Mesendoderm (in vitro differentiated cells): ENCODE results near the gene CPD.
"Not testable (repeated sequence)": the region's sequence is repeated elsewhere in the genome, so short reads cannot be mapped to it uniquely, and the experiment has no call there.

Experiments used
- DNase-seq: peaks from one replicate; pipeline ENCODE4 v3.0.0; 2013
- H2AK5ac ChIP-seq: 2 replicates; pipeline ENCODE4 v1.6.1; 2013; ENCODE audit warnings: low read length, inconsistent platforms
- H2BK120ac ChIP-seq: 2 replicates; pipeline ENCODE4 v1.6.1; 2013; ENCODE audit warnings: low read depth, mild to moderate bottlenecking, low read length, moderate library complexity, mixed read lengths
- H2BK15ac ChIP-seq: replicated peaks from 2 replicates; pipeline ENCODE4 v1.6.1; 2013; ENCODE audit warnings: low read depth, mild to moderate bottlenecking, moderate library complexity
- H2BK5ac ChIP-seq: 2 replicates; pipeline ENCODE4 v1.6.1; 2013; ENCODE audit warnings: low read length, inconsistent platforms
- H3K18ac ChIP-seq: 2 replicates; pipeline ENCODE4 v1.6.1; 2013; ENCODE audit warnings: mild to moderate bottlenecking, low read length, mixed read lengths
- H3K23ac ChIP-seq: one replicate; pipeline ENCODE4 v1.6.1; 2013; ENCODE audit warnings: low read length
- H3K27ac ChIP-seq: 2 replicates; pipeline ENCODE4 v1.5.1; 2013; ENCODE audit warnings: low read depth, mild to moderate bottlenecking, inconsistent platforms, low read length, moderate library complexity
- H3K27me3 ChIP-seq: 2 replicates; pipeline ENCODE4 v1.6.1; 2013; ENCODE audit warnings: low read length, control low read depth, mild to moderate bottlenecking, inconsistent platforms; ENCODE audit not compliant: insufficient read depth, poor library complexity
- H3K36me3 ChIP-seq: 2 replicates; pipeline ENCODE4 v1.6.1; 2013; ENCODE audit warnings: low read length, inconsistent platforms; ENCODE audit not compliant: control insufficient read depth, insufficient read depth
- H3K4ac ChIP-seq: one replicate; pipeline ENCODE4 v1.6.1; 2013; ENCODE audit warnings: low read depth, mild to moderate bottlenecking, low read length, moderate library complexity
- H3K4me1 ChIP-seq: 2 replicates; pipeline ENCODE4 v1.6.1; 2013; ENCODE audit warnings: low read depth, low read length, inconsistent platforms; ENCODE audit not compliant: control insufficient read depth
- H3K4me2 ChIP-seq: 2 replicates; pipeline ENCODE4 v1.6.1; 2013; ENCODE audit warnings: low read length
- H3K4me3 ChIP-seq: 2 replicates; pipeline ENCODE4 v1.5.1; 2013; ENCODE audit warnings: mild to moderate bottlenecking, low read length
- H3K56ac ChIP-seq: one replicate; pipeline ENCODE4 v1.6.1; 2013; ENCODE audit warnings: low read length
- H3K79me1 ChIP-seq: 2 replicates; pipeline ENCODE4 v1.6.1; 2013; ENCODE audit warnings: low read length, inconsistent platforms
- H3K79me2 ChIP-seq: 2 replicates; pipeline ENCODE4 v1.6.1; 2013; ENCODE audit warnings: mild to moderate bottlenecking, low read length; ENCODE audit not compliant: control insufficient read depth, insufficient read depth
- H3K9ac ChIP-seq: 2 replicates; pipeline ENCODE4 v1.6.1; 2013; ENCODE audit warnings: low read length, inconsistent platforms
- H4K5ac ChIP-seq: one replicate; pipeline ENCODE4 v1.6.1; 2013; ENCODE audit warnings: low read length
- H4K8ac ChIP-seq: one replicate; pipeline ENCODE4 v1.6.1; 2013; ENCODE audit warnings: low read depth, mild to moderate bottlenecking, control low read depth, low read length, moderate library complexity
- WGBS: extraction: QIAGEN DNeasy Blood & Tissue Kit; methylation state at CpG from one replicate; pipeline ENCODE4 v1.1.7; 2013; ENCODE audit warnings: low lambda C conversion rate, missing lambda C conversion rate; ENCODE audit not compliant: insufficient coverage; ENCODE audit errors: extremely low coverage; 5-methylcytosine and 5-hydroxymethylcytosine counted together

The CPD gene

DNA sequence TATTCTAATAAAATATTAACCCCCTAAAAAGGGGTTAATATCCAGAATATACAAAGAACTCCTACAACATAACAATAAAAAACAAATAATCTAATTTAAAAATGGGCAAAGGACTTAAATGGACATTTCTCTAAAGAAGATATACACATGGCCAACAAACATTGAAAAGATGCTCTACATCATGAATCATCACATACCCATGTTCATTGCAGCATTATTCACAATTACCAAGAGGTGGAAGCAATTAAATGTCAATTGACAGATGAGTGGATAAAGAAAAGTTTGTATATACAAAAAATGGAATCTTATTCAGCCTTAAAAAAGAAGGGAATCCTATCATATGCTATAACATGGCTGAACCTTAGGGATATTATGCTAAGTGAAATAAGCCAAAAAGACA lies 36.8 kb downstream of the CPD start:
- DNase-seq: no peak
- no peak overlapping the region for H3K27ac ChIP-seq
- no peaks in the 10 kb centered on the region for H3K79me2 ChIP-seq
- H3K4me3 ChIP-seq: no peak overlapping the region
- no peak overlapping the region for H2BK5ac ChIP-seq
- H4K8ac ChIP-seq: no peak overlapping the region
- H3K36me3 ChIP-seq: no peaks in the 10 kb centered on the region
- H3K23ac ChIP-seq: no peak overlapping the region
- H4K5ac ChIP-seq: no peak overlapping the region
- no peak overlapping the region for H2BK15ac ChIP-seq
- H3K56ac ChIP-seq: no peak overlapping the region
- no peak overlapping the region for H2BK120ac ChIP-seq
- peaks cover 2% of the 10 kb centered on the region for H3K79me1 ChIP-seq
- H3K27me3 ChIP-seq: no peaks in the 10 kb centered on the region
- H3K4ac ChIP-seq: no peak overlapping the region
- H3K4me1 ChIP-seq: no peaks in the 10 kb centered on the region
- no peak overlapping the region for H3K18ac ChIP-seq
- H2AK5ac ChIP-seq: no peak overlapping the region
- H3K9ac ChIP-seq: no peak overlapping the region
- no peak overlapping the region for H3K4me2 ChIP-seq

GRCh38 chr17:30418070-30418469 lies 39.3 kb downstream of the CPD start:
- not testable (repeated sequence) for DNase-seq, H3K56ac ChIP-seq, H3K18ac ChIP-seq, H4K8ac ChIP-seq, H3K9ac ChIP-seq, H3K36me3 ChIP-seq, H4K5ac ChIP-seq, H2BK120ac ChIP-seq, H3K4me3 ChIP-seq, H2BK5ac ChIP-seq, H3K79me2 ChIP-seq, H3K4ac ChIP-seq, H2AK5ac ChIP-seq, H3K4me2 ChIP-seq, H3K27me3 ChIP-seq, H3K4me1 ChIP-seq, H3K27ac ChIP-seq, H2BK15ac ChIP-seq, H3K79me1 ChIP-seq, H3K23ac ChIP-seq
- no CpG with 5 or more reads among the region's 1 CpG for WGBS

GRCh38 chr17:30421592-30421991 lies 42.9 kb downstream of the CPD start:
- no peak overlapping the region for H3K4me3 ChIP-seq
- no peak overlapping the region for H2BK120ac ChIP-seq
- H3K9ac ChIP-seq: no peak overlapping the region
- no peak overlapping the region for H3K4ac ChIP-seq
- no peaks in the 10 kb centered on the region for H3K79me1 ChIP-seq
- no CpG with 5 or more reads among the region's 4 CpGs for WGBS
- H2AK5ac ChIP-seq: no peak overlapping the region
- H3K27ac ChIP-seq: no peak overlapping the region
- no peak overlapping the region for H4K5ac ChIP-seq
- H3K4me1 ChIP-seq: no peaks in the 10 kb centered on the region
- no peak overlapping the region for H4K8ac ChIP-seq
- no peaks in the 10 kb centered on the region for H3K36me3 ChIP-seq
- no peak overlapping the region for H3K18ac ChIP-seq
- H3K79me2 ChIP-seq: no peaks in the 10 kb centered on the region
- no peak overlapping the region for H3K23ac ChIP-seq
- H2BK15ac ChIP-seq: no peak overlapping the region
- H3K27me3 ChIP-seq: no peaks in the 10 kb centered on the region
- H3K4me2 ChIP-seq: no peak overlapping the region
- no peak overlapping the region for H2BK5ac ChIP-seq
- H3K56ac ChIP-seq: no peak overlapping the region
- DNase-seq: no peak

DNA sequence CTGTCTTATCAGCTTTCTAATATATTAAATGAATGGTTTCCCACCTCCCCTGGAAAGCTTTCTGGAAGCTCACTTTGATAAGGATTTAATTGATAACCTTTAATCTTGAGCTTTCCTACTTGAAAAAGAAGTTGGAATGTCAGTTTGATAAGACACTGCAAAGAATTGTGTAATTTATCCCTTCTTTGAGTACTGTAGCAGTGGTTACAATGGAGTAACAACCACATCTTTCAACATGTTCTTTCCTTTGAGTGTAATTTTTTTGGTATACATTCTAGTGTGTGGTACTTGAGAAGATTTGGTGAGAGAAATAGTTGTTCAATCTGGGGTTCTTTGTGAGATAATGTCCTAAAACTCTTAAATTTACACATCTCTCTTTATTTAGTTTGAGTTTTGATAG lies 43.4 kb downstream of the CPD start:
- no peaks in the 10 kb centered on the region for H3K4me1 ChIP-seq
- H3K4me2 ChIP-seq: no peak overlapping the region
- no peaks in the 10 kb centered on the region for H3K36me3 ChIP-seq
- H2AK5ac ChIP-seq: no peak overlapping the region
- no peak overlapping the region for H2BK120ac ChIP-seq
- no peak overlapping the region for H4K5ac ChIP-seq
- H3K18ac ChIP-seq: no peak overlapping the region
- no peaks in the 10 kb centered on the region for H3K79me2 ChIP-seq
- H3K27ac ChIP-seq: no peak overlapping the region
- H2BK15ac ChIP-seq: no peak overlapping the region
- no peak overlapping the region for H3K23ac ChIP-seq
- H3K4ac ChIP-seq: no peak overlapping the region
- H3K9ac ChIP-seq: no peak overlapping the region
- no peaks in the 10 kb centered on the region for H3K79me1 ChIP-seq
- H3K27me3 ChIP-seq: no peaks in the 10 kb centered on the region
- H3K56ac ChIP-seq: no peak overlapping the region
- peak; percentile 60 for DNase-seq
- no peak overlapping the region for H3K4me3 ChIP-seq
- no peak overlapping the region for H4K8ac ChIP-seq
- no peak overlapping the region for H2BK5ac ChIP-seq

- H3K4me3 ChIP-seq: no peak overlapping the region
- no peaks in the 10 kb centered on the region for H3K36me3 ChIP-seq
- H3K23ac ChIP-seq: no peak overlapping the region
- WGBS: no CpG with 5 or more reads among the region's 2 CpGs
- no peak for DNase-seq
- H3K9ac ChIP-seq: no peak overlapping the region
- no peaks in the 10 kb centered on the region for H3K79me2 ChIP-seq
- no peak overlapping the region for H2BK120ac ChIP-seq
- no peak overlapping the region for H3K18ac ChIP-seq
- no peak overlapping the region for H3K27ac ChIP-seq
- H2AK5ac ChIP-seq: no peak overlapping the region
- peak overlapping the region; percentile 36 for H3K4ac ChIP-seq
- H3K79me1 ChIP-seq: no peaks in the 10 kb centered on the region
- no peak overlapping the region for H3K56ac ChIP-seq
- H4K5ac ChIP-seq: no peak overlapping the region
- no peak overlapping the region for H2BK5ac ChIP-seq
- H2BK15ac ChIP-seq: no peak overlapping the region
- H3K4me1 ChIP-seq: no peaks in the 10 kb centered on the region
- H3K4me2 ChIP-seq: no peak overlapping the region
- H4K8ac ChIP-seq: no peak overlapping the region
- no peaks in the 10 kb centered on the region for H3K27me3 ChIP-seq
Observed at GRCh38 chr17:30424471-30424870, 45.7 kb downstream of the CPD start.

GRCh38 chr17:30426292-30426691 lies 47.6 kb downstream of the CPD start:
- H3K27me3 ChIP-seq: no peaks in the 10 kb centered on the region
- H4K5ac ChIP-seq: no peak overlapping the region
- no CpG with 5 or more reads among the region's 2 CpGs for WGBS
- no peaks in the 10 kb centered on the region for H3K36me3 ChIP-seq
- no peak overlapping the region for H3K18ac ChIP-seq
- H3K4me2 ChIP-seq: no peak overlapping the region
- no peak overlapping the region for H3K27ac ChIP-seq
- no peaks in the 10 kb centered on the region for H3K4me1 ChIP-seq
- H4K8ac ChIP-seq: no peak overlapping the region
- H2BK5ac ChIP-seq: no peak overlapping the region
- no peaks in the 10 kb centered on the region for H3K79me1 ChIP-seq
- no peak overlapping the region for H3K56ac ChIP-seq
- H3K79me2 ChIP-seq: no peaks in the 10 kb centered on the region
- no peak for DNase-seq
- no peak overlapping the region for H3K4ac ChIP-seq
- H2BK120ac ChIP-seq: no peak overlapping the region
- H2BK15ac ChIP-seq: no peak overlapping the region
- no peak overlapping the region for H2AK5ac ChIP-seq
- H3K23ac ChIP-seq: no peak overlapping the region
- H3K4me3 ChIP-seq: no peak overlapping the region
- no peak overlapping the region for H3K9ac ChIP-seq
